ENCODE data around the gene DPY19L1. TPM values are rescaled to one million over a fixed set of nuclear protein-coding genes. Genes with fewer than 3 reads are reported as not detected.
"Not testable (repeated sequence)": the region's sequence is repeated elsewhere in the genome, so short reads cannot be mapped to it uniquely, and the experiment has no call there.

Gene DPY19L1
- total and polyA plus RNA-seq, 7 donors = 2.3 to 8.6 (median 3.6) TPM

- Histone ChIP-seq H3K4me1 (no peaks in the 10 kb centered on the region), H3K36me3 (ENCODE audit: insufficient read depth in 1 of 2, low read depth in 1 of 2) (no peaks in the 10 kb centered on the region), H3K9me3 (no peaks in the 10 kb centered on the region), H3K27ac (no peak overlapping the region), H3K4me3 (no peak overlapping the region), H3K27me3 (ENCODE audit: insufficient read depth in 3 of 3, low read length in 2 of 3) (no peaks in the 10 kb centered on the region)
- DNase-seq (no peak), ATAC-seq (no peak)
- intact Hi-C loops (cut with DNase I) = no loop called here
- TF ChIP-seq CTCF (IDR thresholded peaks at IDR 0.05) = no peak
- 61 to 75% (median 70%) methylated on average over 2 of the region's 2 CpGs for WGBS, 3 donors
Observed at GRCh38 chr7:34879871-34880270, 157.4 kb downstream of the DPY19L1 start.

GRCh38 chr7:34878944-34879735, 158.1 kb downstream of the DPY19L1 start:
- H3K27ac ChIP-seq; H3K4me1 ChIP-seq; H3K36me3 ChIP-seq (ENCODE audit: insufficient read depth in 1 of 2, low read depth in 1 of 2); H3K9me3 ChIP-seq; ATAC-seq; H3K27me3 ChIP-seq (ENCODE audit: insufficient read depth in 3 of 3, low read length in 2 of 3); DNase-seq; intact Hi-C loops (cut with DNase I); H3K4me3 ChIP-seq: not testable (repeated sequence)
- WGBS, 3 donors = 68 to 75% (median 69%) methylated on average over 6 to 8 of the region's 8 CpGs

Other genes starting within 250 kb of the DPY19L1 start
- not detected for gene TBX20, start 216.6 kb upstream of the DPY19L1 start, total RNA-seq
- gene TBX20, start 216.6 kb upstream of the DPY19L1 start, polyA plus RNA-seq = not detected